H9 (cell line): ENCODE data around the gene HEXD. TPM values are rescaled to one million over a fixed set of nuclear protein-coding genes. Genes with fewer than 3 reads are reported as not detected.

Experiments
- DNase-seq: peaks from one replicate; pipeline ENCODE4 v3.0.0-alpha.2; 2017
- H2AFZ ChIP-seq: one replicate; pipeline ENCODE4 v1.6.1; 2013; ENCODE audit warnings: mild to moderate bottlenecking, low read length, control low read depth, moderate library complexity
- H2AK5ac ChIP-seq: 2 replicates; pipeline ENCODE4 v1.6.1; 2013; ENCODE audit warnings: low read length, control low read depth, mixed read lengths; ENCODE audit not compliant: insufficient read length
- H2BK120ac ChIP-seq: one replicate; pipeline ENCODE4 v1.6.1; 2013; ENCODE audit warnings: low read depth, mild to moderate bottlenecking, low read length, control low read depth, inconsistent platforms; ENCODE audit not compliant: poor library complexity, severe bottlenecking
- H2BK12ac ChIP-seq: 2 replicates; pipeline ENCODE4 v1.6.1; 2013; ENCODE audit warnings: low read length, control low read depth, mixed read lengths, low read depth; ENCODE audit not compliant: insufficient read length
- H2BK15ac ChIP-seq: 2 replicates; pipeline ENCODE4 v1.6.1; 2013; ENCODE audit warnings: low read depth, low read length, control low read depth
- H2BK20ac ChIP-seq: one replicate; pipeline ENCODE4 v1.6.1; 2013; ENCODE audit warnings: low read depth, mild to moderate bottlenecking, low read length, control low read depth, inconsistent platforms; ENCODE audit not compliant: poor library complexity, severe bottlenecking
- H2BK5ac ChIP-seq: 2 replicates; pipeline ENCODE4 v1.6.1; 2013; ENCODE audit warnings: low read length, control low read depth, mixed read lengths; ENCODE audit not compliant: insufficient read length
- H3K14ac ChIP-seq: 2 replicates; pipeline ENCODE4 v1.6.1; 2013; ENCODE audit warnings: low read length, control low read depth; ENCODE audit not compliant: insufficient read depth
- H3K18ac ChIP-seq: 2 replicates; pipeline ENCODE4 v1.6.1; 2013; ENCODE audit warnings: low read depth, mild to moderate bottlenecking, mixed read lengths, low read length, control low read depth; ENCODE audit not compliant: insufficient read length
- H3K23ac ChIP-seq: 2 replicates; pipeline ENCODE4 v1.6.1; 2013; ENCODE audit warnings: low read length, control low read depth, mixed read lengths, low read depth; ENCODE audit not compliant: insufficient read length
- H3K23me2 ChIP-seq: 2 replicates; pipeline ENCODE4 v1.6.1; 2013; ENCODE audit warnings: low read depth, mild to moderate bottlenecking, mixed read lengths, low read length, control low read depth; ENCODE audit not compliant: insufficient read length, poor library complexity, severe bottlenecking
- H3K27ac ChIP-seq: 2 replicates; pipeline ENCODE4 v1.5.1; 2013; ENCODE audit warnings: low read length, control low read depth, mixed read lengths, low read depth; ENCODE audit not compliant: insufficient read length
- H3K27me3 ChIP-seq: 2 replicates; pipeline ENCODE4 v1.6.1; 2013; ENCODE audit warnings: low read length, control low read depth, inconsistent platforms; ENCODE audit not compliant: insufficient read depth
- H3K4ac ChIP-seq: 2 replicates; pipeline ENCODE4 v1.6.1; 2013; ENCODE audit warnings: low read depth, mild to moderate bottlenecking, control low read depth, inconsistent platforms, low read length, moderate library complexity
- H3K4me1 ChIP-seq: 2 replicates; pipeline ENCODE4 v1.6.1; 2013; ENCODE audit warnings: low read length, control low read depth, inconsistent platforms; ENCODE audit not compliant: insufficient read depth
- H3K4me2 ChIP-seq: 2 replicates; pipeline ENCODE4 v1.6.1; 2013; ENCODE audit warnings: low read length, control low read depth, mixed read lengths; ENCODE audit not compliant: insufficient read length, insufficient read depth
- H3K56ac ChIP-seq: 2 replicates; pipeline ENCODE4 v1.6.1; 2013; ENCODE audit warnings: low read depth, mild to moderate bottlenecking, mixed read lengths, low read length, control low read depth; ENCODE audit not compliant: insufficient read length
- H3K79me1 ChIP-seq: 2 replicates; pipeline ENCODE4 v1.6.1; 2013; ENCODE audit warnings: low read depth, mild to moderate bottlenecking, moderate library complexity, low read length, control low read depth, inconsistent platforms; ENCODE audit not compliant: insufficient read depth, poor library complexity, severe bottlenecking
- H3K79me2 ChIP-seq: 2 replicates; pipeline ENCODE4 v1.6.1; 2013; ENCODE audit warnings: low read length, control low read depth, inconsistent platforms; ENCODE audit not compliant: insufficient read depth
- H3K9ac ChIP-seq: 2 replicates; pipeline ENCODE4 v1.6.1; 2013; ENCODE audit warnings: low read length, control low read depth, mixed read lengths; ENCODE audit not compliant: insufficient read length; ENCODE audit errors: extremely low read depth
- H3K9me3 ChIP-seq: one replicate; pipeline ENCODE4 v1.6.1; 2013; ENCODE audit warnings: low read depth, low read length, inconsistent platforms; ENCODE audit not compliant: control insufficient read depth
- H3T11ph ChIP-seq: one replicate; pipeline ENCODE4 v1.6.1; 2013; ENCODE audit warnings: mild to moderate bottlenecking, low read length, control low read depth, inconsistent platforms
- H4K20me1 ChIP-seq: one replicate; pipeline ENCODE4 v1.6.1; 2013; ENCODE audit not compliant: control insufficient read depth, insufficient read length, insufficient read depth
- H4K5ac ChIP-seq: 2 replicates; pipeline ENCODE4 v1.6.1; 2013; ENCODE audit warnings: low read depth, mild to moderate bottlenecking, mixed read lengths, low read length, control low read depth; ENCODE audit not compliant: insufficient read length
- H4K8ac ChIP-seq: replicated peaks from 2 replicates; pipeline ENCODE4 v1.6.1; 2013; ENCODE audit warnings: low read length, control low read depth, mixed read lengths, low read depth; ENCODE audit not compliant: insufficient read length
- H4K91ac ChIP-seq: 2 replicates; pipeline ENCODE4 v1.6.1; 2013; ENCODE audit warnings: low read depth, mild to moderate bottlenecking, moderate library complexity, mixed read lengths, low read length, control low read depth; ENCODE audit not compliant: insufficient read length
- H3K27ac Mint-ChIP-seq, 3 experiments: 2 replicates in 2 of 3; 3 replicates in 1 of 3; pipeline ENCODE4 v1.8.0; 2020 to 2021; ENCODE audit warnings: mixed read lengths in 3 of 3, mild to moderate bottlenecking in 1 of 3, moderate library complexity in 1 of 3
- H3K27me3 Mint-ChIP-seq: 2 replicates; pipeline ENCODE4 v1.8.0; 2021; ENCODE audit warnings: low read depth, mild to moderate bottlenecking, moderate library complexity, mixed read lengths
- H3K36me3 Mint-ChIP-seq, 3 experiments: 2 replicates in 2 of 3; 3 replicates in 1 of 3; pipeline ENCODE4 v1.8.0; 2020 to 2021; ENCODE audit warnings: low read depth in 3 of 3, mixed read lengths in 3 of 3; ENCODE audit not compliant: insufficient read depth in 1 of 3
- H3K4me1 Mint-ChIP-seq, 2 experiments: 2 replicates each; pipeline ENCODE4 v1.8.0; 2020; ENCODE audit warnings: mixed read lengths in 2 of 2
- H3K4me3 Mint-ChIP-seq, 2 experiments: 2 replicates in 1 of 2; 3 replicates in 1 of 2; pipeline ENCODE4 v1.8.0; 2020 to 2021; ENCODE audit warnings: mild to moderate bottlenecking in 2 of 2, mixed read lengths in 2 of 2, moderate library complexity in 1 of 2
- H3K9me3 Mint-ChIP-seq, 2 experiments: 2 replicates in 1 of 2; 3 replicates in 1 of 2; pipeline ENCODE4 v1.8.0; 2020; ENCODE audit warnings: mild to moderate bottlenecking in 2 of 2, mixed read lengths in 2 of 2, moderate library complexity in 1 of 2
- CTCF ChIP-seq: fragments of 200-600 bp; sonication (generic); conservative IDR thresholded peaks from 3 replicates; pipeline ENCODE4 v1.8.0; 2021; ENCODE audit warnings: antibody characterized with exemption, mild to moderate bottlenecking
- WGBS: extraction: QIAGEN DNeasy Blood & Tissue Kit; methylation state at CpG from one replicate; pipeline ENCODE4 v1.1.7; 2013; ENCODE audit warnings: missing lambda C conversion rate, low lambda C conversion rate, mixed read lengths; ENCODE audit not compliant: insufficient read length; ENCODE audit errors: extremely low coverage; 5-methylcytosine and 5-hydroxymethylcytosine counted together
- total RNA-seq: library from RNA; stranded (reverse); gene quantifications from 2 replicates; pipeline ENCODE4 v1.2.1, GENCODE V29; 2021

The HEXD gene
- total RNA-seq, 1 experiment from 2014 or later = 23.2 TPM

- TF ChIP-seq CTCF = no peak
- Mint-ChIP-seq H3K27ac (no peak overlapping the region), H3K27me3 (peaks cover 19% of the 10 kb centered on the region)
These were observed 39.5 kb upstream of the HEXD start for GRCh38 chr17:82378741-82379021.

More at GRCh38 chr17:82378741-82379021, 39.5 kb upstream of the HEXD start:
- no peak overlapping the region for H2BK120ac ChIP-seq
- no peak overlapping the region for H3K18ac ChIP-seq
- H2BK20ac ChIP-seq = no peak overlapping the region
- no peaks in the 10 kb centered on the region for H3K36me3 Mint-ChIP-seq
- H4K5ac ChIP-seq = no peak overlapping the region
- H3K79me2 ChIP-seq = no peaks in the 10 kb centered on the region
- no peak overlapping the region for H3T11ph ChIP-seq
- no peak overlapping the region for H4K8ac ChIP-seq
- H3K4me3 Mint-ChIP-seq = no peak overlapping the region
- no peak overlapping the region for H2BK15ac ChIP-seq
- H3K9me3 ChIP-seq = no peaks in the 10 kb centered on the region
- no peak overlapping the region for H3K23ac ChIP-seq
- no peak overlapping the region for H3K56ac ChIP-seq
- no peak overlapping the region for H2BK12ac ChIP-seq
- peaks cover 5 to 10% of the 10 kb centered on the region in 2 experiments for H3K4me1 Mint-ChIP-seq
- H2BK5ac ChIP-seq = no peak overlapping the region
- no peaks in the 10 kb centered on the region; the same call in 1 of the 2 replicates for H3K27me3 ChIP-seq
- H3K14ac ChIP-seq = no peak overlapping the region
- H2AK5ac ChIP-seq = no peak overlapping the region
- H3K4me1 ChIP-seq = no peaks in the 10 kb centered on the region
- H3K9me3 Mint-ChIP-seq = no peaks in the 10 kb centered on the region
- no CpG with 5 or more reads among the region's 10 CpGs for WGBS
- no peak for DNase-seq
- H3K23me2 ChIP-seq = no peaks in the 10 kb centered on the region
- H3K79me1 ChIP-seq = no peaks in the 10 kb centered on the region
- H3K4me2 ChIP-seq = no peak overlapping the region
- H4K91ac ChIP-seq = no peak overlapping the region
- no peak overlapping the region for H2AFZ ChIP-seq
- H3K9ac ChIP-seq = no peak overlapping the region
- H3K4ac ChIP-seq = no peak overlapping the region
- no peak overlapping the region for H3K27ac ChIP-seq
- H4K20me1 ChIP-seq = no peaks in the 10 kb centered on the region
